Measurements from ENCODE around the gene VOPP1. TPM values are rescaled to one million over a fixed set of nuclear protein-coding genes. Genes with fewer than 3 reads are reported as not detected.
A peak's percentile ranks its signal among the peaks of the same experiment; 100 is the strongest.
"Not testable (repeated sequence)": the region's sequence is repeated elsewhere in the genome, so short reads cannot be mapped to it uniquely, and the experiment has no call there.

Gene VOPP1
- total RNA-seq, 1 donor from 2014 or later, result 50.7 TPM

- no peak overlapping the region for H3K27ac Mint-ChIP-seq (ENCODE audit: unreplicated experiment)
- H3K27me3 Mint-ChIP-seq (ENCODE audit: low read depth), result no peaks in the 10 kb centered on the region
- no peaks in the 10 kb centered on the region for H3K36me3 Mint-ChIP-seq (ENCODE audit: low read depth)
- DNase-seq (ENCODE audit: low read depth, low spot score), result no peak
- TF ChIP-seq, protein P1, sequence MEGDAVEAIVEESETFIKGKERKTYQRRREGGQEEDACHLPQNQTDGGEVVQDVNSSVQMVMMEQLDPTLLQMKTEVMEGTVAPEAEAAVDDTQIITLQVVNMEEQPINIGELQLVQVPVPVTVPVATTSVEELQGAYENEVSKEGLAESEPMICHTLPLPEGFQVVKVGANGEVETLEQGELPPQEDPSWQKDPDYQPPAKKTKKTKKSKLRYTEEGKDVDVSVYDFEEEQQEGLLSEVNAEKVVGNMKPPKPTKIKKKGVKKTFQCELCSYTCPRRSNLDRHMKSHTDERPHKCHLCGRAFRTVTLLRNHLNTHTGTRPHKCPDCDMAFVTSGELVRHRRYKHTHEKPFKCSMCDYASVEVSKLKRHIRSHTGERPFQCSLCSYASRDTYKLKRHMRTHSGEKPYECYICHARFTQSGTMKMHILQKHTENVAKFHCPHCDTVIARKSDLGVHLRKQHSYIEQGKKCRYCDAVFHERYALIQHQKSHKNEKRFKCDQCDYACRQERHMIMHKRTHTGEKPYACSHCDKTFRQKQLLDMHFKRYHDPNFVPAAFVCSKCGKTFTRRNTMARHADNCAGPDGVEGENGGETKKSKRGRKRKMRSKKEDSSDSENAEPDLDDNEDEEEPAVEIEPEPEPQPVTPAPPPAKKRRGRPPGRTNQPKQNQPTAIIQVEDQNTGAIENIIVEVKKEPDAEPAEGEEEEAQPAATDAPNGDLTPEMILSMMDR (conservative IDR thresholded peaks at IDR 0.05), result no peak
- H3K9me3 Mint-ChIP-seq, result no peaks in the 10 kb centered on the region
- no peaks in the 10 kb centered on the region for H3K4me1 Mint-ChIP-seq
- H3K4me3 Mint-ChIP-seq, result no peak overlapping the region
Measured at GRCh38 chr7:55510621-55511020, 61.7 kb downstream of the VOPP1 start.

DNA sequence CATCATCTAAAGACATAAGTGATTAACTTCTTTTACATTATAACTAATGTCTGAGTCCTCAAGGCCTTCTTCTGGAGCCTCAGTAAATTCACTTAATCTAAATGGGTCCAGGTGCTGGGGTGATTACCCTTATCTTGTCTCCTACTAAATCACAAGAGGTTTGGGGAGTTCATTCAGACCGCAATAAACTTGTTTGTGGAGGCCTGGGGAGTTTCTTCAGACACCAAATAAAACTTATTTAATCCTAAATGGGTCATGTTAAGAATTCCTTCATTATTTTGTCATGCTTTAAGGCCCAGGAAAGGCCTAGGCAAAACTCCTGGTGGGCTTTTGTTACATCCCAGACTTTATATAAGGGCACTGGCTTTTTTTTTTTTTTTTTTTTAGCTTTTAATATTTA is 62.1 kb downstream of the VOPP1 start:
- not testable (repeated sequence) for H3K9me3 Mint-ChIP-seq; H3K4me1 Mint-ChIP-seq; H3K27ac Mint-ChIP-seq (ENCODE audit: unreplicated experiment); H3K27me3 Mint-ChIP-seq (ENCODE audit: low read depth); DNase-seq (ENCODE audit: low read depth, low spot score); H3K4me3 Mint-ChIP-seq; H3K36me3 Mint-ChIP-seq (ENCODE audit: low read depth)

DNA sequence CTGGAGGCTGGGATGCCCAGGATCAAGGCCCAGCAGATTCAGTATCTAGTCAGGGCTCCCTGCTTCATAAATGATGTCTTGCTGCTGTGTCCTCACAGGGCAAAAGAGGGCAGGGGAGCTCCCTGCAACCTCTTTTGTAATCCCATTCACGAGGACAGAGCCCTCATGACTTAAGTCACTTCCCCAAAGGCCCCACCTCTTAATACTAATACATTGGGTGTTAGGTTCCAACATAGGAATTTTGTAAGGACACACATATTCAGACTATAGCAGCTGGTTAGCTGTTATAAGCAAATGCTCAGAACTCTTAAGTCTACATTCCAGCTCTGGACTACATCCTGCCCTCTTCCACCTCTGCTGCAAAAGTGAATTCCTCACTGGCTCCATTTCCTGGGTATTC is 63.0 kb downstream of the VOPP1 start:
- Mint-ChIP-seq H3K27ac (ENCODE audit: unreplicated experiment) (peak overlapping the region; percentile 52), H3K36me3 (ENCODE audit: low read depth) (peaks cover 4% of the 10 kb centered on the region), H3K27me3 (ENCODE audit: low read depth) (no peaks in the 10 kb centered on the region), H3K4me1 (peaks cover 9% of the 10 kb centered on the region), H3K4me3 (no peak overlapping the region), H3K9me3 (no peaks in the 10 kb centered on the region)
- no peak for DNase-seq (ENCODE audit: low read depth, low spot score)
- TF ChIP-seq, protein P1 (conservative IDR thresholded peaks at IDR 0.05), result no peak

GRCh38 chr7:55508221-55509011 is 63.9 kb downstream of the VOPP1 start:
- no peak for DNase-seq (ENCODE audit: low read depth, low spot score)
- Mint-ChIP-seq H3K4me1 (peaks cover 10% of the 10 kb centered on the region), H3K27ac (ENCODE audit: unreplicated experiment) (no peak overlapping the region), H3K4me3 (no peak overlapping the region), H3K9me3 (no peaks in the 10 kb centered on the region), H3K36me3 (ENCODE audit: low read depth) (peaks cover 4% of the 10 kb centered on the region), H3K27me3 (ENCODE audit: low read depth) (no peaks in the 10 kb centered on the region)
- TF ChIP-seq, protein P1 (conservative IDR thresholded peaks at IDR 0.05), result no peak

DNA sequence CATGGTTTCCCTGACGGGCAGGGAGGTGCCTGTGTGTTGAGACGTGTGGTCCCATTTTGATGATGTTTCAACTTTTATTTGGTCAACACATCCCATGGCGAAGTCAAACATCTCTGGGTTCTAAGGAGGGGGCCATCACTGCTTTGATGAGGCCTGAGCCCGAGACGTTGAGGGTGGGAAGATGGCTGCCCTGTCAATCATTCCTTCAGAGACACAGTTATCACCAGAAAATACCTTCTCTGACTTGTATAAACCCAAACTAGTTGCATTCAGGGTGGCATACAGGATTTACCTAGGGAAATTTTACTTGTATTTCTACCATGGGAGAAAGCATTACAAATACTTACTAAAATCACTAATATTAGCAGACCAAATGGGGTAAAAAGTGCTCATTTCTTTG is 64.6 kb downstream of the VOPP1 start:
- Mint-ChIP-seq H3K9me3 (no peaks in the 10 kb centered on the region), H3K27ac (ENCODE audit: unreplicated experiment) (no peak overlapping the region), H3K4me3 (no peak overlapping the region), H3K4me1 (peaks cover 17% of the 10 kb centered on the region), H3K27me3 (ENCODE audit: low read depth) (no peaks in the 10 kb centered on the region), H3K36me3 (ENCODE audit: low read depth) (peaks cover 4% of the 10 kb centered on the region)
- TF ChIP-seq, protein P1 (conservative IDR thresholded peaks at IDR 0.05), result no peak
- DNase-seq (ENCODE audit: low read depth, low spot score), result no peak

DNA sequence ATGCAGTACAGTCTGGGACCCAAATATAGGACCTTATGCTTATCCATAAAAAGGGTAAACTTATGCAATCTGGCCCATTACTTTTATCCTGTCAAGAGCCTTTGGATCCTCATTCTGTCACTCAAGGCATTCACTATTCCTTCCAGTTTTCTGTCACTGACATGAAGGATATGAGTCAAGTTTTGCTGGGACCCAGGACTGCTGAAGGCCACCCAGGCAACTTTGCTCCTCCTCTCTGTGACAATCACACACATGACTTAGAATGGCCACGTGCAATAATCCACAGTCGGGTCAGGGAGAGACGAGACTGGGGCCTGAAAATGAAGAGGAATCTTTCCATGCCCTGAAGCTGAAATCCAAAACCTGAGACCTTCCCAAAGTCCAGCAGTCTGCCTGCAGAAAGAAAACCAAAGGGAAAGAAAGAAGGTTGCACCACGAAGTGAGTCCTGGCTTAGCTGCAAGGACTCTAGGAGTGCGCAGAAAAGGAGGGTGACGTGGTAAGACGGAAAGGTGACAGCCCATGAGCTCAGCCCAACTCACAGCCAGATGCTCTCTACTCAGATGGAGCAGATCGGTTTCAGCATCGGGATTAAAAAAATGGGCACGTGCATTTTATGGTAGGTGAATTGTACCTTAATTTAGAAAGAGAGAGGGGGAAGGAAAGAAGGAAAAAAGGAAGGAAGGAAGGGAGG is 67.2 kb downstream of the VOPP1 start:
- H3K27ac Mint-ChIP-seq (ENCODE audit: unreplicated experiment), result no peak overlapping the region
- H3K4me1 Mint-ChIP-seq, result peaks cover 35% of the 10 kb centered on the region
- no peaks in the 10 kb centered on the region for H3K9me3 Mint-ChIP-seq
- H3K27me3 Mint-ChIP-seq (ENCODE audit: low read depth), result no peaks in the 10 kb centered on the region
- DNase-seq (ENCODE audit: low read depth, low spot score), result no peak
- H3K36me3 Mint-ChIP-seq (ENCODE audit: low read depth), result peaks cover 4% of the 10 kb centered on the region
- TF ChIP-seq, protein P1 (conservative IDR thresholded peaks at IDR 0.05), result no peak
- no peak overlapping the region for H3K4me3 Mint-ChIP-seq
